Pancreas (tissue), 10 donors: Measurements from ENCODE around the gene BNIP5. TPM values are rescaled to one million over a fixed set of nuclear protein-coding genes. Genes with fewer than 3 reads are reported as not detected.

Source experiments
- ATAC-seq, 4 donors: fragments of 200-7000 bp; cut with Tn5 transposase; one replicate each; pipeline versions ENCODE4 v1.8.0 to v1.9.1; 2020; ENCODE audit warnings: mild to moderate bottlenecking in 4 of 4, moderate library complexity in 4 of 4
- DNase-seq, 6 donors: peaks; one replicate each; pipeline ENCODE4 v3.0.0-alpha.2; 2020
- FAIRE-seq: peaks from 2 replicates; lab custom pipeline; 2012; peaks lifted over from hg19 to GRCh38; lab: Jason Lieb, UNC
- H3K27ac ChIP-seq, 4 donors: fragments of 200-600 bp; sonication (generic); 1 replicate in 3 of 4; 2 replicates in 1 of 4; pipeline versions ENCODE4 v1.5.0 to v1.8.0; 2020
- H3K27me3 ChIP-seq, 4 donors: fragments of 200-600 bp; one replicate each; pipeline ENCODE4 v1.8.0; 2021
- H3K36me3 ChIP-seq, 3 donors: fragments of 200-600 bp; sonication (generic) in 1 of 3; one replicate each; pipeline versions ENCODE4 v1.5.0 to v1.8.0; 2020 to 2021
- H3K4me1 ChIP-seq, 3 donors: fragments of 200-600 bp; one replicate each; pipeline ENCODE4 v1.8.0; 2021
- H3K4me3 ChIP-seq, 4 donors: fragments of 200-600 bp; sonication (generic) in 2 of 4; one replicate each; pipeline versions ENCODE4 v1.5.0 to v1.8.0; 2020 to 2021
- H3K9me3 ChIP-seq, 4 donors: fragments of 200-600 bp; one replicate each; pipeline ENCODE4 v1.8.0; 2021
- CTCF ChIP-seq, 4 donors: fragments of 200-600 bp; sonication (generic) in 3 of 4; IDR thresholded peaks; one replicate each; pipeline versions ENCODE4 v1.5.0 to v1.8.0; 2021; ENCODE audit warnings: antibody characterized with exemption in 4 of 4
- WGBS, 2 donors: extraction: QIAGEN DNeasy Blood & Tissue Kit; methylation state at CpG; one replicate each; pipeline ENCODE4 v1.1.7; 2013; 5-methylcytosine and 5-hydroxymethylcytosine counted together
- intact Hi-C, 3 donors: fragments of 100-400 bp; cut with DNase I; formaldehyde crosslinking; loops; one replicate each; pipeline versions ENCODE4 v1.11.1 to v1.14.2; 2022
- polyA plus RNA-seq, 2 donors: library from polyadenylated mRNA; stranded (reverse); fragments of 200-250 nt; gene quantifications; one replicate each; pipeline ENCODE4 v1.2.3, GENCODE V29; 2013
- total RNA-seq, 6 donors: library from RNA; stranded (reverse); fragmentation: NEBNext Ultra II Directional in 4 of 6; extraction: Animal tissue kit (Norgen Biotek cat#: 25700) in 4 of 6; gene quantifications; one replicate each; pipeline versions ENCODE4 v1.2.1 to v1.2.4, GENCODE V29; 2021 to 2023
- donor health status: healthy with polysubstance abuse.
- donor health status: DM: no; HTN: no; CAD: no; lungs with moderate emphysema.
- donor health status: DM: no; HTN: no; CAD: no.
- donor health status: control.
- donor health status: control.
- donor health status: Bipolar disorder and iron deficiency.
- donor health status: DM: yes; HTN: yes; CAD: no.
- donor health status: DM: no; HTN: no; CAD: no.
- donor health status: DM: no; HTN: no; CAD: no.
- donor health status: DM: yes; HTN: yes; CAD: no.

Gene BNIP5
- total and polyA plus RNA-seq, 8 donors, result 0.12 to 37.5 (median 0.38) TPM

DNA sequence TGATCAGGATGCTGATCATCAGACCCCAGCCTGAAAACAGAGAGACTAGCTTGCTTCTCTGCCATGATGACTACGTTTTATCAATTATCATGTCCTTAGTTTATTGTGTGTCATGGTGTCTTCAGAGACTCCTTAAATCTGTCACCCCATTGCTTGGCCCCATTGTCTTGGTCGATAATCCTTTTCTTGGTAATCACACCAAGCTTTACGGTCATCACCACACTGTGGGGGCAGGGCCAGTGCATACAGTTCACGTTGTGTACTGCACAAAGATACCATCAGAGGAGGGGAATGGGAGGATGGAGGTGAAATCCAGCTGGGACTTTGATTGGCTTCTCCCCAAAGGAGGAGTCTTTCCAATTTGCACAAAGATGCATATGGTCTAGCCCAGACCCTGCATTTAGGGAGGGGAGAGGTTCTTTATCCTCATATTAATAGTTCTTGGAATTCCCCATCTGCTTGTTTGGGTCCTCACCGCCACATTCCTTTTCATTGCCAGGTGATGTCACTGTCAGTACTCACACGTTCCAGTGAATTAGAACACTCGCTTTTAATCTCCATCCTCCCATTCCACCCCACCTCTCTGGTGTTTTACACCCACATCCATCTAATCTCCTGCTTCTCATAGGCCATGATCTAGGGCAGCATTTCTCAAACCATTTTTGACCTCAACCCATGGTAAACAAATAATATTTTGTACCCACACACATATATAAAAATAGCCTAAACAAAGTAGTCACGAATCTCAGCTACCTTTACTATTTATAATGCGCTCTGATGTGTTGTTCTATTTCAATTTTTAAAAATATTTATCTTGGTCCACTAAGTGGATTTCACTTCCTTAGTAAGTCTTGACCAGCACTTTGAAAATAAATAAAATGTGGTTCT is 45.1 kb upstream of the BNIP5 start:
- Histone ChIP-seq H3K4me3 (no peak overlapping the region), H3K27me3 (no peaks in the 10 kb centered on the region), H3K4me1 (no peaks in the 10 kb centered on the region), H3K36me3 (no peaks in the 10 kb centered on the region), H3K9me3 (no peaks in the 10 kb centered on the region), H3K27ac (no peak overlapping the region)
- ATAC-seq (no peak), FAIRE-seq (no peak), DNase-seq (no peak)
- WGBS, 2 donors, result 72 to 78% methylated on average over 9 of the region's 9 CpGs
- no peak for TF ChIP-seq CTCF (IDR thresholded peaks at IDR 0.05)
- intact Hi-C loops, result no loop called here

- no peak for DNase-seq
- no peak for ATAC-seq
- Histone ChIP-seq H3K27me3 (no peaks in the 10 kb centered on the region), H3K4me1 (no peaks in the 10 kb centered on the region), H3K4me3 (no peak overlapping the region), H3K36me3 (no peaks in the 10 kb centered on the region), H3K27ac (no peak overlapping the region), H3K9me3 (no peaks in the 10 kb centered on the region)
- WGBS, 2 donors, result 89 to 92% methylated on average over 4 of the region's 4 CpGs
- TF ChIP-seq CTCF (IDR thresholded peaks at IDR 0.05), result no peak
- intact Hi-C loops, result no loop called here
- FAIRE-seq, result no peak
These were observed 43.5 kb upstream of the BNIP5 start for GRCh38 chr6:36380166-36380565.

- FAIRE-seq, result no peak
- Histone ChIP-seq H3K9me3 (no peaks in the 10 kb centered on the region), H3K27ac (no peak overlapping the region), H3K4me3 (no peak overlapping the region), H3K27me3 (no peaks in the 10 kb centered on the region), H3K36me3 (no peaks in the 10 kb centered on the region), H3K4me1 (no peaks in the 10 kb centered on the region)
- DNase-seq, result no peak
- no peak for TF ChIP-seq CTCF (IDR thresholded peaks at IDR 0.05)
- intact Hi-C loops, result no loop called here
- 90 to 92% methylated on average over 10 of the region's 10 CpGs for WGBS, 2 donors
- ATAC-seq, result no peak
These were observed 42.2 kb upstream of the BNIP5 start for GRCh38 chr6:36378936-36379335.

- H3K27me3 ChIP-seq, result no peaks in the 10 kb centered on the region
- WGBS, 2 donors, result 83 to 90% methylated on average over 4 of the region's 4 CpGs
- intact Hi-C loops, result no loop called here
- FAIRE-seq (no peak), ATAC-seq (no peak), DNase-seq (no peak)
- H3K9me3 ChIP-seq, result no peaks in the 10 kb centered on the region
- no peak overlapping the region for H3K4me3 ChIP-seq
- no peaks in the 10 kb centered on the region for H3K4me1 ChIP-seq
- no peak for TF ChIP-seq CTCF (IDR thresholded peaks at IDR 0.05)
- H3K36me3 ChIP-seq, result no peaks in the 10 kb centered on the region
- no peak overlapping the region for H3K27ac ChIP-seq
These were observed 41.7 kb upstream of the BNIP5 start for GRCh38 chr6:36378243-36378920.

- ATAC-seq, result no peak
These were observed 40.9 kb upstream of the BNIP5 start for GRCh38 chr6:36377594-36377993.

More at GRCh38 chr6:36377594-36377993, 40.9 kb upstream of the BNIP5 start:
- 57 to 62% methylated on average over 5 of the region's 5 CpGs for WGBS, 2 donors
- DNase-seq (no peak), FAIRE-seq (no peak)
- Histone ChIP-seq H3K27me3 (no peaks in the 10 kb centered on the region), H3K36me3 (no peaks in the 10 kb centered on the region), H3K4me1 (no peaks in the 10 kb centered on the region), H3K9me3 (no peaks in the 10 kb centered on the region), H3K27ac (no peak overlapping the region), H3K4me3 (no peak overlapping the region)
- intact Hi-C loops, result no loop called here
- TF ChIP-seq CTCF (IDR thresholded peaks at IDR 0.05), result no peak
